Stomach (tissue), 4 donors: Measurements from ENCODE around the gene CTH.

Source experiments
- CTCF ChIP-seq, 7 experiments: fragments of 450-650 bp in 4 of 7; fragments of 200-600 bp in 3 of 7; sonication (generic) in 3 of 7; IDR thresholded peaks; one replicate each; pipeline ENCODE4 v1.5.1; 2016 to 2019; ENCODE audit warnings: antibody characterized with exemption in 7 of 7, control low read depth in 2 of 7, mild to moderate bottlenecking in 1 of 7
- EP300 ChIP-seq: sonication (generic); formaldehyde crosslinking; IDR thresholded peaks from one replicate; pipeline ENCODE4 v1.6.1; 2017; ENCODE audit warnings: antibody characterized with exemption
- POLR2A ChIP-seq, 4 donors: fragments of 450-650 bp; IDR thresholded peaks; one replicate each; pipeline ENCODE4 v1.6.1; 2016; ENCODE audit warnings: antibody characterized with exemption in 4 of 4, control low read depth in 2 of 4, mild to moderate bottlenecking in 1 of 4, moderate library complexity in 1 of 4

- TF ChIP-seq POLR2A (IDR thresholded peaks at IDR 0.05) (no peak), CTCF (IDR thresholded peaks at IDR 0.05) (no peak), EP300 (no peak)
Observed at GRCh38 chr1:70459496-70460225, 48.6 kb downstream of the CTH start.
